Measurements from ENCODE around the gene IGFN1. TPM values are rescaled to one million over a fixed set of nuclear protein-coding genes. Genes with fewer than 3 reads are reported as not detected.

Gene IGFN1
- total RNA-seq (2014; rRNA removed) (0.04 and 0.63 TPM in 2 replicates), Bru-seq, nascent RNA (percentile 29 among the genes with signal in this experiment), BruChase-seq, experiment 1, labeled RNA remaining after a 6-hour chase (percentile 33 among the genes with signal in this experiment), BruChase-seq, experiment 2, labeled RNA remaining after a 2-hour chase (percentile 31 among the genes with signal in this experiment)
- long read RNA-seq, partial matches to known transcripts: 0 of 1 reads
- long read RNA-seq, other reads (novel, unspliced or antisense): 1 of 1 reads

- H3K36me3 ChIP-seq (ENCODE audit: low read depth, low read length): no peaks in the 10 kb centered on the region
- DNase-seq (no peak), ATAC-seq (no peak)
- H3K9ac ChIP-seq (ENCODE audit: low read length): no peak within 1 kb of the TSS
- H3K4me3 ChIP-seq (ENCODE audit: low read length): no peak within 1 kb of the TSS
- H2AFZ ChIP-seq (ENCODE audit: low read length): no peak within 1 kb of the TSS
- H3F3A ChIP-seq (ENCODE audit: low read length, unreplicated experiment): no peaks in the 10 kb centered on the region
- peak within 1 kb of the TSS; percentile 1; the same call in 1 of the 2 replicates for H3K27ac ChIP-seq (ENCODE audit: low read length)
- no TSS peak for BruUV-seq (replicated peaks)
- peak within 1 kb of the TSS; percentile 5; the same call in 1 of the 2 replicates for H3K4me2 ChIP-seq (ENCODE audit: low read length)
- peaks cover 22% of the 10 kb centered on the region for H3K4me1 ChIP-seq (ENCODE audit: insufficient read depth, low read length)
- ChIA-PET POLR2A (ENCODE audit: unreplicated experiment) (interaction anchor here (0.6 kb wide), 1 partner anchor 416 kb away, joined by 6 read pairs; no protein-coding TSS in a partner anchor), CTCF (no interaction called here)
- no peaks in the 10 kb centered on the region for H4K20me1 ChIP-seq (ENCODE audit: low read length)
- H3K9me3 ChIP-seq (ENCODE audit: low read length): no peaks in the 10 kb centered on the region
- no peaks in the 10 kb centered on the region for H3K9me2 ChIP-seq (replicated peaks; ENCODE audit: low read length)
- TF ChIP-seq EZH2 (IDR thresholded peaks at IDR 0.05; ENCODE audit: low read length, unreplicated experiment) (no peak), CTCF (conservative IDR thresholded peaks at IDR 0.05; ENCODE audit: low read depth, low read length) (no peak), EZH2phosphoT487 (IDR thresholded peaks at IDR 0.05; ENCODE audit: borderline replicate concordance, low read length) (no peak)
- intact Hi-C loops (cut with micrococcal nuclease): no loop called here
- H3K79me2 ChIP-seq (ENCODE audit: low read length): no peaks in the 10 kb centered on the region
- no peaks in the 10 kb centered on the region for H3K27me3 ChIP-seq (ENCODE audit: low read length)
Measured at GRCh38 chr1:201190624-201191051, at the start of gene IGFN1. Gene IGFN1 (plus strand): TSS chr1:201190824. CDS start chr1:201193294, 2,470 bp downstream.

- Histone ChIP-seq H3K36me3 (ENCODE audit: low read depth, low read length) (peaks cover 78% of the 10 kb centered on the region), H3K9me2 (replicated peaks; ENCODE audit: low read length) (no peaks in the 10 kb centered on the region), H3K9me3 (ENCODE audit: low read length) (no peaks in the 10 kb centered on the region), H3K79me2 (ENCODE audit: low read length) (no peaks in the 10 kb centered on the region), H3K27me3 (ENCODE audit: low read length) (no peaks in the 10 kb centered on the region), H3K4me1 (ENCODE audit: insufficient read depth, low read length) (peaks cover 14% of the 10 kb centered on the region), H3K4me3 (ENCODE audit: low read length) (no peak overlapping the region), H2AFZ (ENCODE audit: low read length) (no peak overlapping the region), H3F3A (ENCODE audit: low read length, unreplicated experiment) (peaks cover 4% of the 10 kb centered on the region), H4K20me1 (ENCODE audit: low read length) (peaks cover 4% of the 10 kb centered on the region), H3K27ac (ENCODE audit: low read length) (no peak overlapping the region), H3K9ac (ENCODE audit: low read length) (no peak overlapping the region), H3K4me2 (ENCODE audit: low read length) (no peak overlapping the region)
- POLR2A ChIA-PET (ENCODE audit: unreplicated experiment): no interaction called here
- BruUV-seq (replicated peaks): no TSS peak
- DNase-seq (no peak), ATAC-seq (no peak)
- TF ChIP-seq EZH2 (IDR thresholded peaks at IDR 0.05; ENCODE audit: low read length, unreplicated experiment) (no peak), EZH2phosphoT487 (IDR thresholded peaks at IDR 0.05; ENCODE audit: borderline replicate concordance, low read length) (no peak), CTCF (conservative IDR thresholded peaks at IDR 0.05; ENCODE audit: low read depth, low read length) (no peak)
- intact Hi-C loops (cut with micrococcal nuclease): no loop called here
- CTCF ChIA-PET: no interaction called here
Measured at GRCh38 chr1:201140941-201141260, 49.7 kb upstream of the IGFN1 start.

GRCh38 chr1:201141418-201141817, 49.2 kb upstream of the IGFN1 start:
- Histone ChIP-seq H3K27ac (ENCODE audit: low read length) (no peak overlapping the region), H3K4me3 (ENCODE audit: low read length) (no peak overlapping the region), H3K4me2 (ENCODE audit: low read length) (no peak overlapping the region), H3K9me2 (replicated peaks; ENCODE audit: low read length) (no peaks in the 10 kb centered on the region), H3K9me3 (ENCODE audit: low read length) (no peaks in the 10 kb centered on the region), H3K4me1 (ENCODE audit: insufficient read depth, low read length) (peaks cover 14% of the 10 kb centered on the region), H3K27me3 (ENCODE audit: low read length) (no peaks in the 10 kb centered on the region), H2AFZ (ENCODE audit: low read length) (no peak overlapping the region), H4K20me1 (ENCODE audit: low read length) (peaks cover 4% of the 10 kb centered on the region), H3K36me3 (ENCODE audit: low read depth, low read length) (peaks cover 78% of the 10 kb centered on the region), H3F3A (ENCODE audit: low read length, unreplicated experiment) (peaks cover 4% of the 10 kb centered on the region), H3K9ac (ENCODE audit: low read length) (no peak overlapping the region), H3K79me2 (ENCODE audit: low read length) (no peaks in the 10 kb centered on the region)
- ChIA-PET POLR2A (ENCODE audit: unreplicated experiment) (no interaction called here), CTCF (no interaction called here)
- no peak for ATAC-seq
- no peak for TF ChIP-seq EZH2phosphoT487 (IDR thresholded peaks at IDR 0.05; ENCODE audit: borderline replicate concordance, low read length)
- no peak for TF ChIP-seq CTCF (conservative IDR thresholded peaks at IDR 0.05; ENCODE audit: low read depth, low read length)
- no peak for TF ChIP-seq EZH2 (IDR thresholded peaks at IDR 0.05; ENCODE audit: low read length, unreplicated experiment)
- DNase-seq: no peak
- no TSS peak for BruUV-seq (replicated peaks)
- intact Hi-C loops (cut with micrococcal nuclease): no loop called here
